Inferior parietal cortex (tissue), 1 donor: ENCODE results near the gene KRTAP10-7.
"Not testable (repeated sequence)": the region's sequence is repeated elsewhere in the genome, so short reads cannot be mapped to it uniquely, and the experiment has no call there.

Experiments used
- DNase-seq: peaks from one replicate; pipeline ENCODE4 v3.0.0-alpha.2; 2016; ENCODE audit errors: extremely low spot score

The KRTAP10-7 gene

DNA sequence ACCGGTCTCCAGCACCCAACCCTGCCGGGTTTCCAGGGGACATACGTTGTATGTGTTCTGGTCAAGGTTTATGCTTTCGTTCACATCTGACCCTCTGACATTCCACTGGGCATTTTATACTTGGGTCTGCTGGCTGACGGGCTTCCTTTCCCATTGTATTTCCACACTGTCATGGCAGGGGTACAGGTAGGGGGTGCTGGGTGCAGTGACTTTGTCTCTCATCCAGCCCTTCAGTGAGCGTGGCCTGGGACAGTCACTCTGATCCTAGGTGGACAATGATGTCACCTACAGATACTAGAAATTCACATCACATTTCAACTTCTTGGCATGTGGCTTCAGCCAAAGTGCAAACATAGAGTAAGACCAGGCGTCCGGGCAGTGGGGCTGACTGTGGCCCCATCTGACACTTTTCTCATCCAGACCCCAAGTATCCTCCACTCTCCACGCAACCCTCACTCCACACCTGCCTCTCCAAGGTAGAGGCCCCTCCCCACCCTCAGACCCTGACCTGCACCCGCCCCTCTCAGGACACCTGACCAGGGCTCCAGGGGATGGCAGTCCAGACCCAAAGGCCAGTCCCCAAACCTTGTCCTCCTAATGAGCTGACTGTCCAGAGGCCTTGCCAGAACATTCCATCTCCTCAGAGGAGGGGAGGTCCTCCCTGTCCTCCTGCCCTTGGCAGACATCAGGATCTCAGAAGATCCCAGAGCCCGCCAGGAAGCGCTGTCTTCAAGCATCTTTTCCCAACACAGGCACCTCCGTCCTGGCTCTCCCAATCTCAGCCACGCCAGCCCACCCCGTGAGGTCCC is 36.0 kb downstream of the KRTAP10-7 start:
- DNase-seq = no peak

DNA sequence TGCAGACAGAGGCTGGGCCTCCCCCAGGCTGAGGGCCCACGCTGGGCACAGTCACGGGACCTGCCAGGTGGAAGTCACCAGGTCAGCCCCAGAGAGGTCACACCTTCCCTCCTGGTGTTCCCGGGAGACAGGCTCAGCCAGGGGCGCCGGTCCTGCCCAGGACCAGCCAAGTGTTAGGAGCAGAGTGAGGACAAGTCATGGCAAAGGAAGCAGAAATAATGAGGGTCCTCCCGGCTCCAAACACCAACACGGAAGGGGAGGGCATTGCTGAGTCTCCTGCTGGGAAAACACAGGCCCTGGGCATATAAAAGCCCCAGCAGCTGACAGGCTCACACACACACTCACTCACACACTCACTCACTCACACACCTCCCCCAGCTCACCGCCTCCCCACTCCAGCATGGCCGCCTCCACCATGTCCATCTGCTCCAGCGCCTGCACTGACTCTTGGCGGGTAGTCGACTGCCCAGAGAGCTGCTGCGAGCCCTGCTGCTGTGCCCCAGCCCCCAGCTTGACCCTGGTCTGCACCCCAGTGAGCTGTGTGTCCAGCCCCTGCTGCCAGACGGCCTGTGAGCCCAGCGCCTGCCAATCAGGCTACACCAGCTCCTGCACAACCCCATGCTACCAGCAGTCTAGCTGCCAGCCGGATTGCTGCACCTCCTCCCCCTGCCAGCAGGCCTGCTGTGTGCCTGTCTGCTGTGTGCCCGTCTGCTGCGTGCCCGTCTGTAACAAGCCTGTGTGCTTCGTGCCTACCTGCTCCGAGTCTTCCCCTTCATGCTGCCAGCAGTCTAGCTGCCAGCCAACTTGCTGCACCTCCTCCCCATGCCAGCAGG is 36.8 kb downstream of the KRTAP10-7 start, which contains the start of gene KRTAP10-10:
TSS of gene KRTAP10-10 (plus strand) at position 339 of the 833 bp plus-strand sequence. CDS start at position 401, 62 bp downstream.
- no peak for DNase-seq

DNA sequence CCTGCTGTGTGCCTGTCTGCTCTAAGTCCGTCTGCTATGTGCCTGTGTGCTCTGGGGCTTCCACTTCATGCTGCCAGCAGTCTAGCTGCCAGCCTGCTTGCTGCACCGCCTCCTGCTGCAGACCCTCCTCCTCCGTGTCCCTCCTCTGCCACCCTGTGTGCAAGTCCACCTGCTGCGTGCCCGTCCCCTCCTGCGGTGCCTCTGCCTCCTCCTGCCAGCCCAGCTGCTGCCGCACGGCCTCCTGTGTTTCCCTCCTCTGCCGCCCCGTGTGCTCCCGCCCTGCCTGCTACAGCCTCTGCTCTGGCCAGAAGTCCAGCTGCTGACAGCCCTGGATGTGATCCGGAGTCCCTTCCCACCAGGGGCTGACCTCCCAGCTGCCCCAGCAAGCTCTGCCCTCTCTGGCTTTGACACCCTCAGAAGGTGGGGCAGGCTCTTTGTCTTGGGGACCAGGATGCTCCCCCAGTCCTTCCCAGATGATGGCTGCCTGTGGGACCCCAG is 37.5 kb downstream of the KRTAP10-7 start:
- not testable (repeated sequence) for DNase-seq

DNA sequence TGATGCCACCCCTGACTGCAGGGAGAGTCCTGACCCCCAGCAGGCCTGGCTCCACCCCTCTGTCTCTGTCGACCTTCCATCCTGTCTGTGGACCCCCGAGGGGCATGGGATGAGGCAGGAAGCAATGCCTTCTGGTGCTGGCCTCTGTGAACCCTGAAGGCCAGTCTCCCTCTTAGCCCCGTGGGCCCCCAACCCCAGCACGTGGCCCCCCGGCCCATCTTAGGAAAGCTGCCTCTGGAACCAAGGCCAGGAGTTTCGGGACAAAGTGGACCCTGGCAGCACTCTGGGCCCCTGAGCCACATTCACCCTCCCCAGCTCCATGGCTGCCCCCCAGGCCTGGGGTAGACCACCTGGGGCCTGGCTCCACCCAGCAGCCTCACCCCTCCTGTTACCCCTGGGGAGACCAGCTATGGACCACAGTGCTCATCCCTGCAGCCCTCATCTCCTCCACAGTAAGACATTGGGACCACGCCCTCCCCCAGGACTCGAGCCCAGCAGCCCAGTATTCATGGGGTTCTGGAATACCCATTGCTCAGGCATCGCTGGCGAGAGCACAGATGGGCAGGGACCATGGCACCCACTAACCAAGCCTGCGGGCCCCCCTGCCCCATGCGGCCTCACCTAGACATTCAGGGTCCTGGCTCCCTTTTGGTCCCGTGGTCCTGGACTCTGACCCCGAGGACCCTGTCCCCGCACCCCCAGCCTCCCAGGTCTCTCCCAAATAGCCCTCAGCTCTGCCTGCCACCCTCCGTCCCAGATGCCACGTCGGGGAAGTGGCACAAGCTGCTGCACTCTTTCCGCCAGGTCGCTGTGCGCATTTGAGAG is 38.3 kb downstream of the KRTAP10-7 start:
- not testable (repeated sequence) for DNase-seq

DNA sequence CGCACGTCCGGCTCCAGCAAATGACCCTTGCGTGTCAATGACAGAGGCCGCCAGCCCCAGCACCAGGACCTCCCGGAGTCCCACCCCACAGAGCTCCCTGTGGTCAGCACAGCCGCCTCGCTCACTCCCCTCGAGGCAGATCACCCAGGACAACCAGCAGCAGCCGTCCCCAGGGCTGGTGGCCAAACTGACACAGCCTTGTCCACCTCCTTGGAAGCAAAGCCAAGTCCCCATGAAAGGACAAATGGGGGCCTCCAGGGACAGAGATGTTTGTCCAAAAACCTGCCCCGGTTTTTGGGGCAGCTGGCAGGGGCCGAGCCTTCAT is 38.9 kb downstream of the KRTAP10-7 start:
- no peak for DNase-seq

DNA sequence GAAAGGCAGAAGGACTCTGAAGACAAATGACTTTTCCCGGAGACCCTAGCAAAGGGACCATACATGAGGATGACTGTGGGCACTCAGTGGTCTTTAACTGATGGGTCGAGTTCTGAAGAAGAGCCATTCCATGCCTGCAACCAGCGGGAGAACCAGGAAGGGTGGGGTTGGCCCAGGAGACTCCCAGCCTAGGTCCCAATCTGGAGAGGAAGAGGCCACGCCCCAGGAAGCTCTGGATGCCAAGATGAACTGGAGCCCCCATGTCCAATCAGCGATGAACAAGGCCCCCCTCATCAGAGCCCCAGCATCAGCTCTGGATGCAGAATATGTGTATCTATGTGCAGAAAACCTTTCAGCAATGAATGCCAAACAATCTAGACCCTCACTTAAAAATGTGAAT is 40.4 kb downstream of the KRTAP10-7 start:
- DNase-seq = no peak

DNA sequence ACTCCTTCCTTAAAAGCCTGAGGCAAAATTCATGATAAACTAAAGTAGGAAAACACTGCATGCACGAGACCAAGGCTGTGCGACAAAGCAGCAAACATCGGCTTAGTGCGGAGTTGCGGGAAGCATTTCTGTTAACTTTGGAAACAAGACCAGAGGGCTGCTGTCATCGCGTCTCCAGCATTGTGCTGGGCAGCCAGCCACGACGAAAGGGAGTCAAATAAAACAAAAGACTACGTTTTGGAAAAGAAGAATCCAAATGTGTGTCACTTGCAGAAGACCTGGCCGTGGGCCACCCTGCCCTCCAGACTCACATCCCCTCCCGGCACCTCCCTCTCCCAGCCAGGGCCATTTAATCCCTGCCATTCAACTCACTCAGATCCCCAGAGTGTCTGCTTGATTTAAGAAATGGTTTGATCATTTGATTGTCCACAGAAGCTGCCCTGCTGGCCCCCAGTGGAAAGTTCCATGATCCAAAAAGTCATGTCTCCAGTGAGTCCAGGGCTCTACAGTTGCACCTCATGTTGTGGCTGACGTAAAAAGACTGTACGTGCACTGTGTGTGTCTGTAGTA is 43.4 kb downstream of the KRTAP10-7 start:
- DNase-seq = no peak

DNA sequence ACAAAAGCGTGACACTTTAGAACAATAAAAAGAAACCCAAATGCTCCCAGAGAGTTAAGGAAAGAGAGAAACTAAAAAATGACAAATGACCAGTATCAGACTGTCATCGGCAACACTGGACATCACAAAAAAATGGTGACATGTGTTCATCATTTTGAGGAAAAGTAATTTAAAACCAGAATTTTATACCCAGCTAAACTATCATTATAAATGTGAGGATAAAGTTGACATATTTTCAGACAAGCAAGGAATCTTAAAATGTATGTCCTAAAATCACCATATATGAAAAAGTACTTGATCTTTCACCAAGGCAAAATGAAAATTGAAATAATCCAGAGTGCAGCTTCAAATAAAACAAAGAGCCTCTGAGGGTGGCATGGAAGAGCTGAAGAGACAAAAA is 44.5 kb downstream of the KRTAP10-7 start:
- no peak for DNase-seq

DNA sequence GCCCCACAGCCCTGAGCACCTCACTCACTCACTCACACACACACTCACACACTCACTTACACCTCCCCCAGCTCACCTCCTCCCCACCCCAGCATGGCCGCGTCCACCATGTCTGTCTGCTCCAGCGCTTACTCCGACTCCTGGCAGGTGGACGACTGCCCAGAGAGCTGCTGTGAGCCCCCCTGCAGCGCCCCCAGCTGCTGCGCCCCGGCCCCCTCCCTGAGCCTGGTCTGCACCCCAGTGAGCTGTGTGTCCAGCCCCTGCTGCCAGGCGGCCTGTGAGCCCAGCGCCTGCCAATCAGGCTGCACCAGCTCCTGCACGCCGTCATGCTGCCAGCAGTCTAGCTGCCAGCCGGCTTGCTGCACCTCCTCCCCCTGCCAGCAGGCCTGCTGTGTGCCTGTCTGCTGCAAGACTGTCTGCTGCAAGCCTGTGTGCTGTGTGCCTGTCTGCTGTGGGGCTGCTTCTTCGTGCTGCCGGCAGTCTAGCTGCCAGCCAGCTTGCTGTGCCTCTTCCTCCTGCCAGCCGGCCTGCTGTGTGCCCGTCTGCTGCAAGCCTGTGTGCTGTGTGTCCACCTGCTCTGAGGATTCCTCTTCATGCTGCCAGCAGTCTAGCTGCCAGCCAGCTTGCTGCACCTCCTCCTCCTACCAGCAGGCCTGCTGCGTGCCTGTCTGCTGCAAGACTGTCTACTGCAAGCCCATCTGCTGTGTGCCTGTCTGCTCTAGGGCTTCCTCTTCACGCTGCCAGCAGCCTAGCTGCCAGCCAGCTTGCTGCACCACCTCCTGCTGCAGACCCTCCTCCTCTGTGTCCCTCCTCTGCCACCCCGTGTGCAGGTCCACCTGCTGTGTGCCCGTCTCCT is 46.2 kb downstream of the KRTAP10-7 start, which contains the start of gene KRTAP10-11:
TSS of gene KRTAP10-11 (plus strand) at position 49 of the 856 bp plus-strand sequence. CDS start at position 94, 45 bp downstream.
- DNase-seq = not testable (repeated sequence)

DNA sequence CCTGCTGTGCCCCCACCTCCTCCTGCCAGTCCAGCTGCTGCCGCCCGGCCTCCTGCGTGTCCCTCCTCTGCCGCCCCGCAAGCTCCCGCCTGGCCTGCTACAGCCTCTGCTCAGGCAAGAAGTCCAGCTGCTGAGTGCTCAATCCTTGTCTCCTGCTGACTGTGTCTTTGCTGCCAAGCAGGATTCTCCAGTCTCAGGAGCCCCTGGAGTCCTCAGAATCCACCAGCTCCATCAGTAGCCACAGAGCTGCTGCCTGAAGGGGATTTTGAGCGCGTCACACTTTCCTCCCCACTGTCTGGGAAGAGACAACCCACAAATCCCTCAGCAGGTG is 46.8 kb downstream of the KRTAP10-7 start:
- DNase-seq = no peak

DNA sequence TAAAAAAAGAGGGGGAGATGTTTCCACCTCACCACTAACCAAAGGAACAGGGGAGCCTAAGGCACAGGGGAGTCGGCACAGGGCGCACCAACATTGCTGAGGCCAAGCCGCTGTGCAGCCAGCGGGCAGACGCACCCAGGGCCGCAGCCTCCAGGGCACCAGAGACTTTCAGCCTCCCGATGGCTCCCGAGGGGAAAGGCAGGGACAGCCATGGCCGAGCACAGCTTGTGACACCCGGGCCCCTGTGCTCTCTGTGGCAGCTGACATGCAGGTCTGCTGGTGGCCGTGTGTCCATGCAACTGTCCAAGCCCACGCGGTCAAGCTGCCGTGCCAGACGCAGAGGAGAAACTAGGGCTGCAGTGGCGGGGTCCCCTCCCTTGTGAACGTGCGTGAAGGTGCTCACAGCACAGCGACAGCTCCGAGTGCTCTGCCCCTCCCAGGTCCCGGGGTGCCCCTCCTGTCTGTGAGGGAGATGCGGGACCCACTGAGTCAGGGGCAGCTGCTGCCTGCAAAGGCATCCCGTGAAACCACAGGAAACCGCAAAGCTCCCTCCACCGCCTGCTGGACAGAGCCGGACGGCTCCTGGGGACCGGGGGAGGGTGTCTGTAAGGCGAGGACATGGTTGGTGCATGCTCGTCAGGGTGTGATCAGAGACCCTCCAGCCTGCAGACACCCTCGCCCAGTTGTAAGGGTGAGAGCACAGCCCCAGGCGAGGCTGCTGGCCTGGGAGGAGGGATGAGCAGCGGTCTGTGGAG is 48.3 kb downstream of the KRTAP10-7 start:
- DNase-seq = no peak

DNA sequence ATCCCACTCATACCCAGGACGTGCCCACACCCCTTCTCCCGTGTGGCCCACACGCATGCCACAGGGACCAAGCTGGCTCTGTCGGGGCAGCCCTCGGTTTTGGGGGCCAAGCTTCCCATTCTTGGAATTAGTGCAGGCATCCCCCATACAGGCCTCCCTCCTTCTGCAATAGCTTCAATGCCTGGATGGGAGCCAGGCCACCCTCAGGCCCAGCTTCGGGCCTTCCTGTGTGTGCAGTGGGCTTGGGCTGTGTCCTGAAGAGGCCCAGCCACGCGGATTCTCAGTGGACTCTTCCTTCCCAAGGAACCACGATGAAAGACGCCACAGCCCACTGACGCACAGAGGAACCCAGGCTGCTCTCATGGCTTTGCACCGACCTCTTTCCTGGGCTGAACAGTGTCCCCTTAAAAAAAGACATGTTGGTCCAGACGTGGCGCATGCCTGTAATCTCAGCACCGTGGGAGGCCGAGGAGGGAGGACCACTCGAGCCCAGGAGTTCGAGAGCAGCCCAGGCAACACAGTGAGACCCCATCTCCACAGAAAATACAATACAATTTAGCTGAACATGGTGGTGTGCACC is 49.2 kb downstream of the KRTAP10-7 start:
- no peak for DNase-seq

DNA sequence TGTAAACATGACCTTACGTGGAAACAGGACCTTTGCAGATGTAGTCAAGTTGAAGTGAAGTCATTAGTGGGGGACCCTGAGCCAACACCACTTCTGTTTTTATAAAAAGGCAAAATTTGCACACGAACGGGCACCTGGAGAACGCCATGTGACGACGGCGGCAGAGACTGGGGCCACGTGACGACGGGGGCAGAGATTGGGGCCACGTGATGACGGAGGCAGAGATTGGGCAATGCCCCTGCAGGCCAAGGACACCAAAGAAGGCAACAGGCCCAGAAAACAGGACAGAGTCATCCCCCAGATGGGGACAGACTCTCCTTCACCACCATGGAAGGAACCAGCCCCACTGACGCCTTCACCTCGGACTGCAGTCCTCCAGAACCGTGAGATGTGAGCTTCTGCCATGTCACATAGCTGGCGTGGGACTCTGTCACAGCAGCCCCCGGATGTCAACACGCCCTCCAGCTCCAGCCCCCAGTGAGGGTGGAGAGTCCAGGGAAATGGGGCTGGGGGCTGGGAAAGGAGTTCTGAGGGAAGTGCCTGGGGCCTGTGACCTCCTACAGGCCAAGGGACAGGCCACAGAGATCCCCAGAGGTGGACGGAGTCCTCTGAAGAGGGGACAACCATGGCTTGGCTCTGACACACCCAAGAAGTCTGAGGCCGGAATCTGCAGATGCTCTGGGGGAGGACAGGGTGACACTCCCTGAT is 50.0 kb downstream of the KRTAP10-7 start:
- no peak for DNase-seq

DNA sequence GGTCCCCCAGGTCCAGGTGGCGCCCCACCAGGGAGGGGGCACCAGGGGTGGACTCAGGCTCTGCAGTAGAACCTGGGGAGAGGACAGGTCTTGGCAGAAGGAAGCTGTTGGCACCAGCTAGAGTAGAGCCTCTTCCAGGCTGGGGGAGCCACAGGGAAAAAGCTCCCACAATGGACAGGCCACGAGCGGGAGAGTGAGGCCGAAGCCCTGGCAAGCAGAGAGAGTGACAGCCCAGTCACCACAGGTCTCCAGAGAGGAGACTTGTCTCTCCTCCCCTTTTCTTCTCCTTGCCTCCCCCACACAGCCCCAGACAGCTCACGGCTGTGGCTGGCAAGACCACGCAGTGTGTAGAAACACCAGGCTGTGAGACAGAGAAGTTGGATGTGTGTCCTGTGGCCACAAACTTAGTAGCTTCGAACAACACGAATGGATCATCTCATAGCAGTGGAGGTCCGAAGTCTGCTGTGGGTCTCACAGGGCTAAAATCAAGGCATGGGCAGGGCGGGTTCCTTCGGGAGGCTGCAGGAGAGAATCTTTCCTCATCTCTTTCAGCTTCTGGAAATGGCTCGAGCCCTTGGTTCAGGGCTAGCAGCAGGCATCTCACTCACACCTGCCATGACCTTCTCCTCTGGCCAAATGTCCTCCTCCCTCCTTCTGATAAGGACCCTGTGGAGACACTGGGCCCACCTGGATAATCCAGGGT is 50.7 kb downstream of the KRTAP10-7 start:
- no peak for DNase-seq
